DMS114 treated with DMSO at 0.1 percent for 48 hours (cell line): ENCODE results near the gene GPR22.

Experiments
- DNase-seq: peaks from one replicate; lab custom pipeline; 2025; ENCODE audit not compliant: unreplicated experiment; lab: John Stamatoyannopoulos, UW

The GPR22 gene

GRCh38 chr7:107474104-107474521 lies 4.3 kb downstream of the GPR22 start:
- no peak for DNase-seq

- no peak for DNase-seq
Observed at GRCh38 chr7:107479303-107479702, 9.4 kb downstream of the GPR22 start.

GRCh38 chr7:107480932-107481331 lies 11.1 kb downstream of the GPR22 start:
- no peak for DNase-seq

GRCh38 chr7:107482571-107482970 lies 12.7 kb downstream of the GPR22 start:
- no peak for DNase-seq

GRCh38 chr7:107486041-107486440 lies 16.2 kb downstream of the GPR22 start:
- no peak for DNase-seq

- no peak for DNase-seq
Observed at GRCh38 chr7:107492875-107493274, 23.0 kb downstream of the GPR22 start.

- no peak for DNase-seq
Observed at GRCh38 chr7:107494315-107494751, 24.5 kb downstream of the GPR22 start.

GRCh38 chr7:107494884-107495283 lies 25.0 kb downstream of the GPR22 start:
- no peak for DNase-seq

- no peak for DNase-seq
Observed at GRCh38 chr7:107495516-107495915, 25.7 kb downstream of the GPR22 start.

GRCh38 chr7:107499731-107500130 lies 29.9 kb downstream of the GPR22 start:
- no peak for DNase-seq

GRCh38 chr7:107501593-107501992 lies 31.7 kb downstream of the GPR22 start:
- DNase-seq = no peak

- no peak for DNase-seq
Observed at GRCh38 chr7:107502154-107502553, 32.3 kb downstream of the GPR22 start.

GRCh38 chr7:107502797-107503196 lies 32.9 kb downstream of the GPR22 start:
- DNase-seq = no peak

- no peak for DNase-seq
Observed at GRCh38 chr7:107503687-107504086, 33.8 kb downstream of the GPR22 start.

GRCh38 chr7:107505362-107505761 lies 35.5 kb downstream of the GPR22 start:
- no peak for DNase-seq

GRCh38 chr7:107505997-107506673 lies 36.3 kb downstream of the GPR22 start:
- DNase-seq = no peak

- no peak for DNase-seq
Observed at GRCh38 chr7:107506674-107507339, 37.0 kb downstream of the GPR22 start.
